HG03139 (cell line): Measurements from ENCODE around the gene FEM1B.
A peak's percentile ranks its signal among the peaks of the same experiment; 100 is the strongest.

Source experiments
- ATAC-seq: cut with Tn5 transposase; IDR thresholded peaks from one replicate; pipeline ENCODE4 v1.9.1; 2021; ENCODE audit not compliant: unreplicated experiment

Gene FEM1B

DNA sequence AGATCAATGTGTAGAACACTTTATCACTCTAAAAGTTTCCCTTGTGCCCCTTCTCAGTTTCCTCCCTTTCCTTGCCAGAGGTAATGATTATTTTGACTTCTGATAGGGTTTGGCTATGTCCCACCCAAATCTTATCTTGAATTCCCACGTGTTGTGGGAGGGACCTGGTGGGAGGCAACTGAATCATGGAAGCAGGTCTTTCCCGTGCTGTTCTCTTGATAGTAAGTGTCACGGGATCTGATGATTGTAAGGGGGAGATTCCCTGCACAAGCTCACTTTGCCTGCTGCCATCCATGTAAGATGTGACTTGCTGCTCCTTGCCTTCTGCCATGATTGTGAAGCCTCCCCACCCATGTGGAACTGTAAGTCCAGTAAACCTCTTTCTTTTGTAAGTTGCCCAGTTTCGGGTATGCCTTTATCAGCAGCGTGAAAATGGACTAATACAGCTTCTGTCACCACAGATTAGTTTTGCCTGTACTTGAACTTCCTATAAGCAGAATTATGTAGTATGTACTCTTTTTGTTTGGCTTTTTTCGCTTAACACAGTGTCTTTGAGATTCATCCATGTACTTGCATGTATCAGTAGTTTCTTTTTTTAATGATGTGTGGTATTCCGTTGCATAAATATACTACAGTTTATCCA is 7.2 kb downstream of the FEM1B start:
- no peak for ATAC-seq

DNA sequence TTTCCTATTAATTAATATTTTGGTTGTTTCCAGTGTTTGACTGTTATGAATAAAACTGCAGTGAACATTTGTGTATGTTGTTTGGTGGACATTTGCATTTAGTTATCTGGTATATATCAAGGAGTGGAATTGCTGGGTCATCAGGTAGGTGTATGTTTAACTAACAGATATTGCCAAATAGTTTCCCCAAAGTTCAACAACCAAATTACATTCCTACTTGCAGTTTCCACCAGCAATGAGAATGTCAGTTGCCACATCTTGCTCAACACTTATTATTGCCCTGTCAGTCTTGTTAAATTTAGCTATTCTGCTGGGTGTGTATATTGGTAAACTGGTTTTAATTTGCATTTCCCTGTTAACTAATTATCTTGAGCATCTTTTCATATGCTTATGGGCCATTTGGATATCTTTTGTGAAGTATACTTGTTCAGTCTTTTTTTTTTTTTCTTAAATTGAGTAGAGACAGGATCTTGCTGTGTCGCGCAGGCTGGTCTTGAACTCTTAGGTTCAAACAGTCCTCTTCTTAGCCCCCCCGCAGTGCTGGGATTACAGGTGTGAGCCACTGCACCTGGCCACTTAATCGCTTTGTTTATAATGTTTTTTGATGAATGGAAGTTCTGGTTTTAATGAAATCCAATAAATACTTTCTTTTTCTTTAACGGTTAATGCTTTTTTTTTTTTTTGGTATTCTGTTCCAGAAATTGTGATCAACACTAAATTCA is 7.9 kb downstream of the FEM1B start:
- ATAC-seq = no peak

DNA sequence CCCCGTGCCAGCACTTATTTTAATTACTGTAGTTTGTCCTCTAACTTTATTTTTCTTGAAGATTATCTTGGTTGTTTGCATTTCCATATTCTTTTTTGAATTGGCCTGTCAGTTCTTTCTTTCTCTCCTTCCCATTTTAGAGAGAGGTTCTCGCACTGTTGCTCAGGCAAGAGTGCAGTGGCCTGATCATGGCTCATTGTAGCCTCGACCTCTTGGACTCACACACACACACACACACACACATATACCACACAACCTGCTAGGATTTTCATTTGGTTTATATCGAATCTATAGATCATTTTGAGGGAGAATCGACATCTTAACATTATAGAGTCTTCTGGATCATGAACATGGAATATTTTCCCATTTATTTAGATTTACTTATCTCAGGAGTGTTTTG is 8.7 kb downstream of the FEM1B start:
- no peak for ATAC-seq

DNA sequence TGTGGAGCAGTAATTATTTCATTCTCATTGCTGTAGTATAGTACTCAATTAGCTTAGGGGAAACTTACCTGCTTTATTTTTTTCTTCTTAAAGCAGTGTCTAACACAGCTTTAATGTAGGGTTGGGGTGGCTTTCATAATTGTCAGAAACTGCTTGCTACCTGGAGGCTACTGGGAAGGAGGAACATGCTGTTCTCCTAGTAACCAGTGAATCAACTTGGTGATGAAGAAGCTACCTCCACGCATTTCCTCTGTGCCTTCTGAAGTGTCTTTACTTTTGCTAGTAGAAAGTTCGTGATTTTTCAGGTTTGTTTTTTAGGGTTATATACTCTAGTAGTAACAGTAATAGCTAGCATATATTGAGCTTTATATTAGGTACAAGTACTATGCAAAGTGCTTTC is 11.5 kb downstream of the FEM1B start:
- no peak for ATAC-seq

DNA sequence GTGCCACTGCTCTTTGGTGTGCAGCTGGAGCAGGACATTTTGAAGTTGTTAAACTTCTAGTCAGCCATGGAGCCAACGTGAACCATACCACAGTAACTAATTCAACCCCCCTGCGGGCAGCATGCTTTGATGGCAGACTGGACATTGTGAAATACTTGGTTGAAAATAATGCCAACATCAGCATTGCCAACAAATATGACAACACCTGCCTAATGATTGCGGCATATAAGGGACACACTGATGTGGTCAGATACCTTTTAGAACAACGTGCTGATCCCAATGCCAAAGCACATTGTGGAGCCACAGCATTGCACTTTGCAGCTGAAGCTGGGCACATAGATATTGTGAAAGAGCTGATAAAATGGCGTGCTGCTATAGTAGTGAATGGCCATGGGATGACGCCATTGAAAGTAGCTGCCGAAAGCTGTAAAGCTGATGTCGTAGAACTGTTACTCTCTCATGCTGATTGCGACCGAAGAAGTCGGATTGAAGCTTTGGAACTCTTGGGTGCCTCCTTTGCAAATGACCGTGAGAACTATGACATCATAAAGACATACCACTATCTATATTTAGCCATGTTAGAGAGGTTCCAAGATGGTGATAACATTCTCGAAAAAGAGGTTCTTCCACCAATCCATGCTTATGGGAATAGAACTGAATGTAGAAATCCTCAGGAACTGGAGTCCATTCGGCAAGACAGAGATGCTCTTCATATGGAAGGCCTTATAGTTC is 12.2 kb downstream of the FEM1B start:
- ATAC-seq = no peak

DNA sequence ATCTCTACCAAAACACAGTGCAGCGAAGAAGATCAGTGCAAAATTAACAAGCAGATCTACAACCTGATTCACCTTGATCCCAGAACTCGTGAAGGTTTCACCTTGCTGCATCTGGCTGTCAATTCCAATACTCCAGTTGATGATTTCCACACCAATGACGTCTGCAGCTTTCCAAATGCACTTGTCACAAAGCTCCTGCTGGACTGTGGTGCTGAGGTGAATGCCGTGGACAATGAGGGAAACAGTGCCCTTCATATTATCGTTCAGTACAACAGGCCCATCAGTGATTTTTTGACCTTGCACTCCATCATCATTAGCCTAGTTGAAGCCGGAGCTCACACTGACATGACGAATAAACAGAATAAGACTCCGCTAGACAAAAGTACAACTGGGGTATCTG is 13.2 kb downstream of the FEM1B start:
- no peak for ATAC-seq

DNA sequence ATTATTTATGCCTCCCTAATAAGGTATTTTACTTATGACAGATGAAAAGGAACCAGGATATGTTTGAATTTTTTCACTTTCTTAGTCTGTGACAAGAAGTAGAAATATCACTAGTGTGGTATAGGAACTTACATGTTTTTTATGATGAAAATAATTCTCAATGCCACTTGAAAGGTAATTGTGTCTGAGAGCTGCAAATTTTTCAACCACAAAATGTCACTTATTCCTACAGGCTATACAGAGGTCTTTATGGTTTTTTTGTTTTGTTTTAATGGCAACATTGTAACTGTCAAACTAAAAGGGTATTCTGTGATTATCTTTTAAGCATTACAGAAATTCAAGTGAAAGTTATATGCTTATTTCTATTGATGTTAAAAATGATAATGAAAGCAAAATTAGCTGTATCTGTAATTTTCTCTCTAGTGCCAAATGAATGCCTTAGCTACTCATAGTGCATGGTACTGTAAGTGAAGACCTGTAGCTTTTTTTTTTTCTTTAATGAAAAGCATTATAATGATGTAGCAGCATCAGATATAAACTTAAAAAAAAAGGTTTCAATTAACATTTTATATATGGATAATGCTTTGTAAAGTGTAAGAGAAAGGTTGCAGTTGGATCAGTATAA is 14.7 kb downstream of the FEM1B start:
- no peak for ATAC-seq

DNA sequence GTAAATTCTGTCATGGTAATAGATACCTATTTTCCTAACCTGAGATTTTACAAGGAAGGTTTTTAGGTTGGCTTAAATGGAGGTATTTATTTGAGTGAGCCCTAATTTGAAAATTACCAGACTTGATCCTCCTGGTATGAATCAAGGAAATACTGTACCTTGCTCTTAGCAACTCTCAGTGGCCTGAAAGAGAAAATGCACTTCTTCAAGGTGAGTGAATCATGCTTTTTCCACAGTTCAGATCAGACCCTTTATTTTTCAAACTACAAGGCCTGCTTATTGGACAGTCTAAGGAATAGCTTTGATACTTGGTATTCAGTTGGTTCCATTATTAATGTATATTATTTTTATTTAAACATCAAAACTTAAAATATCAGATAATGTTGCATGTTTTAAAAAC is 15.4 kb downstream of the FEM1B start:
- ATAC-seq = no peak

DNA sequence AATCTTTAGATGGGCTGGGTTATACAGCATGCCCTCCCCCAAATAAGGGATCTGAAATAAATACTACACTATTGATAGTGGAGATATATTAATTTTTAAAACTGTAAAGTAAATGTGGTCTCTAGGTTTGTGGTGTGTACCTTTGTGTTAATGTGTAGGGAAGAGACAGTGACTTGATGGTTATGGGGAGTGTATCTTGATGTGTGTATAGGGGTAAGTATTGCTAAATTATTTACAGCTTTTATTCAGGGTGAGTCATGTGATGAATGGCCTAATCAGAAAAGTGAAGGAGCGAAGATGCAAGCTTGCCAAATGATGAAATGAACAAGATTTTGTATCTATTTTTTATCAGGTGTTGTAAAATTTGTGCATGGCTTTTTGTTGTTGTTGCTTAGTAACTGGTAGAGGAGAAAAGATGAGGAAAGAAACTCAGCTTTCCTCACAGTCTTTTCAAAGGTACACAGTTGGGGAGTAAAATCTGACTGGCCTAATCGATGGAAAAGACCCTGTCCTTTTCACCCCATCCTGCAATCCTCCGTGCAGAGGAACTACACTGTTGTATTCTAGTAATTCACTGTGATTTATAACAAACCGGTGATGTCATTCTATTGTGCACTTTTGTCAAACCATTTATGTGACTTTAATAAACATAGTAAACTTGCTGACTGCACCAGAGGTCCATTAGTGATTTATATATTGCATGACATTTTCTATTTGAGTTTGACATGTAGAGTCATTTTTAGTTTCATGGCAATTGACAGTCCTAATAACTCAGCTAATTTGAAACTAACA is 17.7 kb downstream of the FEM1B start:
- ATAC-seq = no peak

DNA sequence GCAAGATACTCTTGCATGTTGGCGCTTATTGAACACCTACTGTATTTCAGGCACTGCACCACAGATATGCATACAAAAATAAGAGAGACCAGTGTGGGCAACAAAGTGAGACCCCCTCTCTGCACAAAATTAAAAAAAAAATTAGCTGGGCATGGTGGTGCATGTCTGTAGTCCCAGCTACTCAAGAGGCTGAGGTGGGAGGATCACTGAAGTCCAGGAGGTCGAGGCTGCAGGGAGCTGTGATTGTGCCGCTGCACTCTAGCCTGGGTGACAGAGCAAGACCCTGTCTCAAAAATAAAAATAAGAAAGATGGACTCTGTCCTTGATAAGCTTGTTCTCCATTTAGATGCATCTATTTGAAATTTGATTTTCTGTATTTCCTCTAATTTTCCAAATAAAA is 20.8 kb downstream of the FEM1B start:
- no peak for ATAC-seq

DNA sequence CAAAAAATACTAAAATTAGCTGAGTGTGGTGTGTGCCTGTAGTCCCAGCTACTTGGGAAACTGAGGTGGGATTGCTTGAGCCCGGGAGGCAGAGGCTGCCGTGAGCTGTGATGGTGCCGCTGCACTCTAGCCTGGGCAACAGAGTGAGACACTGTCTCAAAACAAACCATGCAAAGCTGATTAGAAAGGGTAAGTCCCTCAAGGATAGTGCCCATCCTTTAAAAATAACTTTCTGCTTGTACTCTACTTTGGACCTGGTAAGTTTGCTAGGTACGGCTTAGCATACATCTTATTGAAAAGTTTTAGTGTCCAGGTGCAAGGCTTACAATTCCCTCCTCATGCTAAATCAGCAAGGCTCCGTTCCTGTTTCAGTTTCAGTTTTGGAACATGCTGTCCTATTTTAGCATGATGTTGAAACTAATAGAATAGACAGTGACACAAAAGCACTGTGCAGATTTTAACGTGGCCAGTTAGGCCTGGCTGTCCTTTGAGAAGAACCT is 21.4 kb downstream of the FEM1B start:
- peak; percentile 72 for ATAC-seq

DNA sequence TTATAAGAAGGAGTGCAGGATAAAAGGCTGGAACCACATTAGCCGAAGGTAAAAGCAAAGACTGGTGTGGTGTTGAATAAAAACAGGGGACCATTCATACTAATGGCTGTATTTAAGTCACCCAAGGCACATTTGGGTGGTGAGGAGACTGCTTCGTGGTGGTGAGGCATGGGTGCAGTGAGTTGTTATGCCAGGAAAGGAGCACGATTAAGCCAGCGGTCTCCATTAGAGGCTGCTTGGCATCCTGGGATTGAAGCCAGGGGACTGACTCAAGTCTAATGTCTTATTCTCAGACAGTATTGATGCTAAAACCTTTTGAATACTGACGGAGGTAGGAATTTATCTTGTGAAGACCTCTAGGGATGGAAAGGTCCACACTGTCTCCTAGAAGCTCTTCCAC is 21.9 kb downstream of the FEM1B start:
- ATAC-seq = no peak

DNA sequence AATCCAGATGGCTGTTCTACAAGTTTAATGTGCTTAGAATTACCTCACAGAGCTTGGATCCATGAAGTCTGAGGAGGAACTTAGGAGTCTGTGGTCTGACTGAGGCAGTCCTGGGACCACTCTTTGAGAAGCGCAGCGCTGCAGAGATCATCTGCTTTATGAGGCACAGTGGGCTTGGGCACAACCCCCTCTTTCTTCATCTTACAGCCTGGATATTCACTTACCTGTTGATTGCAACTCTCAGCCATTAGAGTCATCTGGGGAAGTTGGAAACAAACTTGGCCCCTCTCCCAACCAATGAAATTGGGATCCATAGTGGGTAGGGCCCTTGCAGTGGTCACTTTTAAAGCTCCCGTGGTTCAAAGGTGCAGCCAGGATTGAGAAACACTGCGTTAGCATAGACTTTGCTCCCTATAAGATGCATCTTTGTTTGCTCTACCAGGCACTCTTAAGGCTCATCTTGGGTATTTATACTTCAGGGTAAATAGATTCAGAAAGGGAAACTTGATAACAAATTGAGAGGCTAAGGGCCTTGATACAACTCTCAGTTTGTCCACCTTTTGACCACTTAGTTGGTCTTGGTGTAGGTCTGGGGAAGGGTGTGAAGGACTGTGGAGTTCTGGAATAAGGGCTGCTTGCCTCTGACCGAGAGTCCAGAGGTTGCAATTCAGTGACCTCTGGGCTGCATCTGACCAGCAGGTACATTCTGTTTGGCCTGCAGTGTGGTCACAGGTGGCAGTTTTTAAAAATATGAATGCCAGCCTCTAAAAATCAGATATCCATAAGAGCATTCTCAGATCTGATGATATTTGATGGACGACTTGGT is 22.8 kb downstream of the FEM1B start:
- no peak for ATAC-seq

DNA sequence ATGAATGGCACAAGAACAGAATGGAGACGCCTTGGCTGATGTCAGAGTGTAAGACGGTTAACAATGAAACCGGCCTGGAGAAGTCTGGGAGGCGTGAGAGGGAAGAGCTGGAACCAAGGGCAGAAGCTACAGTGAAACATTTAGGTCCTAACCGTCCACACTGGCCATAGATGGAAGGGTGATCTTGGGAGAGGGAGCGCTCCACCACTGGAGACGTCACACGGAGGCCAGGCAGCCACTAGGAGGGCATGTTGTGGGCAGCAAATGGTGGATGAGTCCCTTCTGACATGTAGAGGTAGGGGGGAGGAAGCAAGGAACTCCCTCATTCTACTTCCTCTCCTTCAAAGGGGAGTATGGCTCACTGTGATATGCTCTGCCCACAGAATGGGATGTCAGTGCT is 23.8 kb downstream of the FEM1B start:
- no peak for ATAC-seq

DNA sequence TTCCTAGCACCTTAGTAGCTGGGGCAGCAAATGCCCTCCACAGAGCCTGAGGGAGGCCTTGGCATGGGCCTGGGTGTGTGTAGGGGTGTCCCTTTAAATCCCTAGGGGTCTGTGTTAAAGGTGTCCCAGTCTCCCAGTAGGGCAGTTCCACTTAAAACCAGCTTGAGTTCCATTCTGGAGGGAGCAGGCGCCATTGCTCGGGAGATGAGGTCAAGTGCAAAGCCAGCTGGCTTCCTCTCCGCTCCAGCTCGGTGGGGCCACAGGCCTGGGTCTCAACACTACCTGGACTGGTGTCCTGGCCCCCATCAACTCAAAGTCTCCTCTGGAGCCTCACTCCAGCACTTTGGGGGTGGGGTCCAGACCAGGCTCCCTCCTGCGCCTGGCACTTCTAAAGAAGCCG is 25.2 kb downstream of the FEM1B start:
- ATAC-seq = no peak

DNA sequence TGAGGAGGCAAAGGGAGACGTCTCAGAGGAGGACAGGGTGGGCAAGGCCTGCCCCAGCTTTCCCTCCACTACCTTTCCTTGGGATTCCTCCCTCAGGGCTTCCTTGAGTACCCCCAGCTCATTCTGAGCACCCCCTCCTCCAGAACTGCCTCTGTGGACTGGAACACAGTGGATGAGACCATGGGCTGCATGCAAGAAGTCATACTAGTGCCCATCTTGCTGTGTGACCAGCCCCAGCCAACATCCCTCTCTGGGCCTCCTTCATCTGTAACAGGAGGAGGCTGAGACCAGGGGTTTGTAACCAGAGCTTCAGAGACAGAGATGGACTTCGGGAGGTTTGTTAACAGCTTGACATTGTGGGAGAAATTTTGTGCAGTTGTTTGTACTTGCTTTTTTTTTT is 25.6 kb downstream of the FEM1B start:
- no peak for ATAC-seq

DNA sequence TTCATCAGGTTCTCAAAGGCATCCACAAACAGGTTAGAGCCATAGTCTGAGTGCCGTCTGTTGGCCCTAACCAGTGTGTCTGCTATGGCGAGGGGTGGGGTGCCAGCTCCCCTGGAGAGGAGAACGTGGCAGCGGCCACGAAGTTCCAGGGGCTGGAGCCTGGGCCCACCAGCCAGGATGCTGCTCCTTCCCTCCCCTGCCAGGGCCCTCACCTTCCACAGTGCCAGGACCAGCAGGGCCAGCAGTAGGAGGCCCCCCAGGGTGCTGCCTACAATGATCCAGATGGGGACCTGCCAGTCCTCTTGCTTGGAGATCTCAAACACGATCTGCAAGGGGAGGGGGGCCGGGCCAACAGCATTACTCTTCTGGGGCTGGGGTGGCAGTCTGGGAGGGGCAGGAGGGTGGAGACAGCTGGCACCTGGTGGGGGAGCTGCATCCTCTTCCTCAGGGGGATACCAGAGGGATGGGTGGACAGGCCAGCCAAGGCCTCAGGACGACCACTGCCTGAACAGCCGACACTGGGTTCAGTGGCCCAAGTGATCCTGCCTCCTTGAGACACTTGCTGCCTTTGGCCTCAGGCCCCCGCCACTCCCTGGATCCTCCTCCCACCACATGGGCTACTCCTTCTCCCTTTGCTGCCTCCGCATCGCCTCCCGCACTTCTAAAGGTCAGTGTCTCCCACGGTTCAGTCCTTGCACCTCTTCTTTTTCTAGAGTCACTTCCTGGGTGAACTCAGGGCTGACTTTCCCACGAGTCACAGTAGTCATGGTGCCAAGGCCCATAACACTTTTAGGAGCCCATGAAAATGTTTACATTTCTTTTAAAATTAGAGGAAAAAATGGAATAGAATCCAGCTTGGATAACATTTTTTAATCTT is 26.3 kb downstream of the FEM1B start:
- no peak for ATAC-seq

DNA sequence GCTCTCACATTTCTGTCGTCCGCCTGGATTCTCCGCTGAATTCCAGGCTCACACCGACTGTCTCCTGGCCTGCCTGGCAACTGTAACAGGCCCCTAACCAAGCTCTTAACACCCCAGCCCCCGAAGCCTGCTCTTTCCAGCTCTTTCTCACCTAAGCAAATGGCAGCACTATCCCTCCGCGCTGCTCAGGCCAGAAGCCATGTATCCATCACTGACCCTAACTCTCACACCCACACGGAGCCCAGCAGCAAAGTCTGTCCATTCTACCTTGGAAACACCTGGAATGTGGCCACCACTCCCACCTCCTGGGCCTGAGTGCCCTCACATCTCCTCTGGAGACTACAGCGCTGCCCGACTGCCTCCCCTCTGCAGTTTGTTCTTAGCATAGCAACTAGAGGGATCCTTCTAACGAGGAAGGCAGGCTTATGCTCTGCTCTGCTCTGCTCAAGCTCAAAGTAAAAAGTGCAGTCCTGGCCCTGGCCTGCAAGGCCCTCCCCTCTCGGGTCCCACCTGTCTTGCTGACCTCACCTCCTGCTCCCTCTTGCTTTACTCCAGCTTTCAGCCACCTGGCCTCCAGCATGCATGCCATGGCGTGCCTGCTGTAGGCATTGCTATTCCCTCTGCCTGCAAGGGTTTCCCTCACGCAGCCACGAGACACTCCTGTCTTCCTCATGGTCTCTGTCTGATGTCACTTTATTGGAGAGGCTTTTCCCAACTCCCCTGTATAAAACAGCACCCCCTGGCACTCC is 27.2 kb downstream of the FEM1B start:
- ATAC-seq = no peak
